ENCODE data around the gene LRCH3.
"Not testable (repeated sequence)": the region's sequence is repeated elsewhere in the genome, so short reads cannot be mapped to it uniquely, and the experiment has no call there.

The LRCH3 gene

DNA sequence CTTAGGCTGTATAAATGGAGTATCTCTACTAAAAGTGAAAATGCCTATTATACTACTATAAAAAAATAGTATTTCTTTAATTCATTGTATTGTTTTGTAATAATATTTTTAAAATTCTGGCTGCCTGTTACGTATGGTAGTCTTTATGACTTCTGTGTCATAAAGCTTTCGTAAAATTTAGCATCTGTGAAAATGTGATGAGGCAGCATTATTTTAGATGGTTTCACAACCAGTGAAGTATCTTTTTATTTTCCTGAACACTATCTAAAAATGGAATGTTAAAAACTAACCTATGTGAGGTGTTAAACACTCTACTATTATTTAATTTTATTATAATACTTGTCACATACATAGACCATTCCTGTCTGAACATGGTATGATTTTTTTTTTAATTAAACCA, 46.2 kb downstream of the LRCH3 start:
- no peak for DNase-seq

DNA sequence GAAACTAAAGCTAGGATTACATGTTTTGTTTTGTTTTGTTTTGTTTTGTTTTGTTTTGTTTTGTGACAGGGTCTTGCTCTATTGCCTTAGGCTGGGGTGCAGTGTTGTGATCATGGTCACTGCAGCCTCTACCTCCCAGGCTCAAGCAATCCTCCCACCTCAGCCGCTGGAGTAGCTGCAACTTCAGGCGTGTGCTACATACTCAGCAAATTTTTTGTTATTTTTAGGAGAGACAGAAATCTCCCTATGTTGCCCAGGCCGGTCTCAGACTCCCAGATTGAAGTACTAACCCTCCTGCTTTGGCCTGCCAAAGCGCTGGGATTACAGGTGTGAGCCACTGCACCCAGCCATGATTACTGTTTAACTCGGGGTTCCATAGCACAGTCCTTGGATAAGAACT, 50.7 kb downstream of the LRCH3 start:
- no peak for DNase-seq

DNA sequence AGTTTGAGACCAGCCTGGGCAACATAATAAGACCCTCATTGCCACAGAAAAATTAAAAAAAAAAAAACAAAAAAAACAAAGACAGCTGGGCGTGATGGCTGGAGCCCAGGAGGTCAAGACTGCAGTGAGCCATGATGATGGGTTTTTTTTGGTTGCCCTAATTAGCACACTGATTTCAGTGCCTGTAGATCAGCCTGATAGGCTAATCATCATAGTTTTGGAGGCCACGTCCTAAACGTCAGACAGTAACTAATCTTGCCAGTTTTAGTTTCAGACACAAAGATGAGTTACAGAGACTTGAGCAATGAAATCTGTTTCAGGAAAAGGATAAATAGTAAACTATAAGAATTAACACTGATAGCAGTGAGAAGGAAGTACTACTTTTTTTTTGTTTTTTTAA, 55.4 kb downstream of the LRCH3 start:
- no peak for DNase-seq

DNA sequence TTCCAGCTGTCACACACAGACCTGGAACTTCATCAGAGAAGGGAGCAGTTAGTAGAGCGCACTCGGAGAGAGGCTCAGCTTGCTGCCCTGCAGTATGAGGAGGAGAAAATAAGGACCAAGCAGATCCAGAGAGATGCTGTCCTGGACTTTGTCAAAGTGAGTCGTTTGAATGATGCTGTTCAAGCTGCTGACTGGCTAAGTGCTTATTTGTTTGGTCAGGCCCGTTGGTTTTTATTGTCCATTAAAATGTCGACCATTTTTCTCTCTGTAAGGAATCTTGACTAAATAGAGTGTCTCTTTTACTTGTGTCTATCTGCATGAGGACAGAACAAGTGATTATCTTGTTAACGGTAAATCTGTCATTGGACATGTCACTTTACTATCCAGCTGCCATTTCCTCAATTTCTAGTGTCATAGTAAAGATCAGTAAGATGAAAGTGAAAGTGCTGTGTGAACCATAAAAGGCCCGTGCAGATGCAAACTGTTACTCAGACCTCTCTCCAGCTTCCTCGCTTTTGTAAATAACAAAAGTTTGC, 56.9 kb downstream of the LRCH3 start:
- no peak for DNase-seq

DNA sequence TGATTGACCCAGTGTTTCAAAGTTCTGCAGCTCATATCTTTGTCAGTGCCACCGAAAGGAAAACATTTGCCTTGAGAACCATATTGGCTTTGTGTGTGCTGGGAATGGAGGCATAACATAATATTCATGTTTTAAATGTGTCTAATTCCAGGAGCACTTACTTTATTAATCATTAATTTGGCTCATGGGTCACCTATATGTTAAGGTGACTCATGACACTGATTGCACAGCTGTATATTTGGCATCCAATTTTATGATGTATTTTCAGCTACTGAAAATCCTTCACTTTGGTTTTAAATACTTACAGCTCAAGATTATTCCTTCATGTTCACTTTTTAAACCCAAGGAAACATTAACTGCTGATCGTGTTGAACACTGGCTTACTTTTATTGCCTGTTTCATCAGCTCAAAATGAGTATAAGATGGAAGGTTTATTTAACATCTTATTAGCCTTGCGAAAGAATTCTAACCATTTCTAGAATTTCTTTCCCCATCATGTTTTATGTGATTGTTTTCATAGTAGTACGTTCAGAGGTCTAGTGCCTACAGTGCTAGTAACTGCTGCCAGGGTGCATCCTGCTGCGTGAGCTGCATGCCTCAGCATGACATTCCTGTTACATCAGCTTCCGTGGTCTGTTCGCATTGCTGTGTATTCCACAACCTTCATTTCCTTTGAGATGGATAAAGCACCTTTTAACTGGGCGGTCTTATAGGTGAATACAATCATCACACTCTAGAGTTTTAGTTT, 63.7 kb downstream of the LRCH3 start:
- no peak for DNase-seq

DNA sequence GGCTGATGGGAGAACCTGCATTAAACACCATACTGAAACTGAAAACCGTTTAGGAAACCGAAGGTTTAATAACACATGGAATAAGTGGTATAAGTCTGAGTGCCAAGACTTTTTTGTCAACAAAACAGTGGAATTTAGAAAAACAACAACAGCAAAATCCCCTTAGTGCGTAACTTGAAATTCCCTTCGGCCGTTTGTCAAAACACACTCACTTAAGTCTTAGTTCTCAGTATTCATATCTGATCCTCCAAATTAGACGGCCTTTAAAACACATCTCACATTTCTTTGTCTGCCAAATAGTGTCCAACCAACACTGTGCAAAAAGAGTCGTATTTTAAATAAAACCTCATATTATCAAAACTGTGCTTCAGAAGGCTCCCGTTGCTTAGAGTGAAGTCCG, 64.5 kb downstream of the LRCH3 start:
- no peak for DNase-seq

DNA sequence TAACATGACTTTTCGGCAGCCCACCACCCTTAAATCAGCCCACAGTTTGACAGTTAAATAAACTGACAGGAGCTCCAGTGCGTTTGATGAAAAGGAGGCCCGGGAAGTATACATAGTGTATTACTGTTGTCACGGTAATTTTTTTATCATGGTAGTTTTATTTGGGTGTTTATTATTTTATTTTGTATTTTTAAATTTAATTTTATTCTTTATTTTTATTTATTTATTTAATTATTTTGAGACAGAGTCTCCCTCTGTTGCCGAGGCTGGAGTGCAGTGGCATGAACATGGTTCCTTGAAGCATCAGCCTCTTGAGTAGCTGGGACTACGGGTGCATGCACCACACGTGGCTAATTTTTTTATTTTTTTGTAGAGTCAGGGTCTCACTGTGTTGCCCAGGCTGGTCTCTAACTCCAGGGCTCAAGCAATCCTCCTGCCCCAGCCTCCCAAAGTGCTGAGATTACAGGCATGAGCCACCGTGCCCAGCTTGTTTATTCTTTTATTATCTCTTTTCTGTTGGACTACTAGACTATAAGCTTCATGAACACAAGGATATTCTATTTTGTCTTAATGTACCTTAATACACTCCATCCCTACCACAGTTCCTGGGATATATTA, 65.3 kb downstream of the LRCH3 start:
- DNase-seq = no peak

DNA sequence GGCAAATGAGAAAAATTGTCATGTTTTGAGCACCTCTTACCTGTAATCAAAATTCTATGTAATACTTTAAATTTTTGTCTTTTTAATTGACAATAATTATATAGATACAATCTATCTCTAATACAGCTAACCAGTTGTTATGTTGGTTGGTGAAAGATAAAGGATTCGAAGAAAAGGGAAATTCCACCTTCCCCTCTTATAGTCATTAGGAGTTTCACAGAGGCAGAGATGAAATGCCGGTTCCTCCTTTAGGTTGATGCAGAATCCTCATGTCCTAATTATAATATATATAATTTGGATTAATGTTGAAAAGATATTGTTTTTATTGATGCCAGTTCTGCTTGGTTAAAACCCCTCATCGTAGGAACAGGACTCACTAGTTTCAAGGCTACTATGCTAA, 67.1 kb downstream of the LRCH3 start:
- DNase-seq = no peak

DNA sequence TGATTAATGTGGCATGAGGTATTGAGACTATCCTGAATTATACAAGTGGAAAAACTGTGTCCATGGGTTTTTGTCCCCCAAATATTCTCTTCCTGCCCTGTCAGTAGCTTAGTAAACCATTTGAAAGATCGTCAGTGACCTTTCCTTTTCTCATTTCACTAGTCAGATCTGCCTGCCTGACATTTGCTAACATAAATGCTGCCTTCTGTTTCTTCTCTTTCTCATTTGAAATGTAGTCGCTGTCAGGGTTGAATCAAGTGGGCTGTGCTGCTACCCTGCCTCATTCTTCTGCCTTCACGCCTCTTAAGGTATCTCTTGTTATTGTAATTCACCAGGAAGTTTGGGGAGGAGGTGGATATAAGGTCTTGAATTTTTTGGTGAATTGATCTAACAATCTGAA, 67.5 kb downstream of the LRCH3 start:
- no peak for DNase-seq

DNA sequence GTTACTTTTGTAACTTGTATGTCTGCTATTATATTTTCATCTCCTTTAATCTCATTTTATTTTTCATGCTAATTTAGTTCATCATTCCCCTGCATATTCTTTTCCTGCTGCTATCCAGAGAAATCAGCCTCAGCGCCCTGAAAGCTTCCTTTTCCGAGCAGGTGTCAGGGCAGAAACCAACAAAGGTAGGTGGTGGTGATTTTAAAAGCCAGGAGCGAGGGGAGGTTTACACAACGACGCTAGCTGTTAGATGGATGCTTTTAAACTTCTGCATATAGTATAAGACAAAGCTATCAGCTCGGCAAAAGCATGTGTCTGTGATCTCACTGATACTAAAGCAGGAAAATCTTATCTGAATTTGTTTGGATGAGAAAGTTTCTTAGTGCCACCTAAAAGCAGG, 75.0 kb downstream of the LRCH3 start:
- no peak for DNase-seq

DNA sequence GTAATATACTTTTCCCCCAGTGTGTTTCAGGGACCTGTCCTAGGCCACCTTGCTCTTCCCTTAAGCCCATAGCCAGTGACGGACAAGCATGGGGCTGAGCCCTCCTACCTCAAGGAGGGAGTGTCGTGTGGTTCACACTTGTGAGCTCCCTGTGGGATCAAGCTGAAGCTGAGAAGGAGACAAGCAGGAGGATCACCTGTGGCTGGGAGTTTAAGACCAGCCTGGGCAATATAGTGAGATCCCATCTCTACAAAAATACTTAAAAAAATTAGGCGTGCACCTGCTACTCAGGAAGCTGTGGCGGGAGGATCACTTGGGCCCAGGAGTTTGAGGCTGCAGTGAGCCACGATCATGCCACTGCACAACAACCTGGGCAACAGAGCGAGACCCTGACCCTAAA, 82.3 kb downstream of the LRCH3 start:
- no peak for DNase-seq

DNA sequence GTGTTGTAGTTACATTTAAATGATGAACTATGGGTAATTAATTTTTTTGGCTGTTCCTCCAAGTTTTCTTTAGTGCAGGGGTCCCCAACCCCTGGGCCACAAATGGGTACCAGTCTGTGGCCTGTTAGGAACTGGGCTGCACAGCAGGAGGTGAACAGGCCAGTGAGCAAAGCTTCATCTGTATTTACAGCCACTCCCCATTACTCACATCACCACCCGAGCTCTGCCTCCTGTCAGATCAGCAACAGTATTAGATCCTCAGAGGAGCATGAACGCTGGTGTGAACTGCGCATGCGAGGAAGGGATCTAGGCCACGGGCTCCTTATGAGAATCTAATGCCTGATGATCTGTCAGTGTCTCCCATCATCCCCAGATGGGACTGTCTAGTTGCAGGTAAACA, 83.0 kb downstream of the LRCH3 start:
- no peak for DNase-seq

DNA sequence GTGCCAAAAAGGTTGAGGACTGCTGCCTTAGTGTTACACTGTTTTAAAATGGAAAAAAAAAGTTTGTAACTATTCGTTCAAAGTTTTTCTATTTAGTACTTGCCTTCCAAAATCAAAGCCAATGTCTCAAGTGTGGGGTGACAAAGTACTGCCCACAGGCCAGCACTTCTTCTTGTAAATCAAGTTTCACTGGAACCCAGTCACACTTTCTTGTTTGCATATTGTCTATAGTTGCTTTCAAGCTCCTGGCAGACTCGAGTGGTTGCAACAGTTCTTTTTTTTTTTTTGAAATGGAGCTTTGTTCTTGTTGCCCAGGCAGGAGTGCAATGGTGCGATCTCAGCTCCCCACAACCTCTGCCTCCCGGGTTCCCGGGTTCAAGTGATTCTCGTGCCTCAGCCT, 83.6 kb downstream of the LRCH3 start:
- DNase-seq = no peak

DNA sequence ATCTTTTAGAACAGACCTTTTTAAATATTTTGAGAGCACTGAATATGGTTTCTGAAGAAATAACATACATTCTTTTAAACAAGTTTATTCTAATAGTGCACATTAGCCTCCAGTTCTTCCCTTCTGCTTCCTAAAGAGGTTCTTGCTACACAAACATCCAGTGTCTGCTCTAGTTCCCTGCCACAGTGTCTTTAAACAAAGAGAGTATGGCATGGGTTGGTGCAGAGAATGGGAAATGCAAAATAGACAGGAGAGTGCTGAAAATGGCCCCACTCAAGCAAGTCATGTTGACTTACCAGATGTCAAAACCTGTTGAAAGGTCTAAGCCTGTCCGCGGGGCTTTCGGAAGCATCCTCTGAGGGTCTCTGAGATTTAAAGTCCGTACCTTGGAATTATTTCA, 86.8 kb downstream of the LRCH3 start:
- no peak for DNase-seq

DNA sequence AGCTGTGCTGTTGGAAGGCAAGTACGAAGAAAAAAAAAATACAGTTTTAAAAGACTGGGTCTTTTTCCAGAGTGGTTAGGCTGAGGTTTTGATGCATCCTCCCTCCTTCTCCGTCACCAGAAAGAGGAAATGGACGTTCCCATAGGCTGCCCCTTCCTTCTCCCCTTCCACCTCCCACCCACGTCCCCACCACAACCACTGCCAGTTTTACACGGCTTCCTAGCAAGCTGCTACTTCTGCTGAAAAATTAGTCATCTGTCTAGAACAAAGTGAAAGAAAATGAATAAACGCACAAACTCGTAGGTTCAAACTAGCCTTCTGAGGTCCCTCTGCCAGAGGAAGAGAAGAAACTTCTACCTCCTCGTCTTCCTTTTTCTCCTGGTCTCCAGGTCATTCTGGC, 87.4 kb downstream of the LRCH3 start:
- no peak for DNase-seq

DNA sequence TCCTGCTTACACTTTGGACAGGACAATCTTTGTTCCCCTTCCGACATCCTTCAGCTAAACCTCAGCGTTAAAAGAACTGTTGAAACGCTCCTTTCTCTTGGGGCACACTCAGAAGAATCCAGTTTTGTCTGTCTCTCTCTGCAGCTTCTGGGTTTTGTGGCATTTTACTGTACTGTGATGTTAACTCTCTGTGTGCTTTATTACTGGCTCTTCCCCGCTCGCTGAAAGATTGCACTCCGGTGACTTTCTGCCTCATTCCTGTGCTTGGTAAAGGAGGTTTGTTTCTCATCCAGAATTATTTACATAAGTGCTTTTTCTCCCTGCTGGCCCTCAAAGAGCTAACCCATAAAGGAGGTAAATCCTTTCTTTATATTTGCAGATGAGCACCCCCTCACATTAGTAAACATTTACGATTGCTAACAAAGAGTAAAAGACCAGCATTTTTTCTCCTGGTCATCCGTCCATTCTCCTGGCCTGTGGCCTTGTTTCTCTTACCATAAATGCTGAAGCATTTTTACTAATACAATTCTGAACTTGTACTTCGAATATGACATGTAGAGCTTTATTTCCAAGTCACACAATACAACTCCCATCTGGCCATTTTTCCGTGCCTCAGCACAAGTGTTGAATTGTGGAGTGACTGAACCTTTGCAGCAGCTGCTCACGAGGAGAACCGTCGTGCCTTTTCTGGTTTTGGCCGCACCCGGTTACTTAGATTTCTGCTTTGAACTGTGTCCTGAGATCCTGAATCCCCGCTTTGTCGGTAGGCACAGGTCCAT, 89.6 kb downstream of the LRCH3 start:
- no peak for DNase-seq

DNA sequence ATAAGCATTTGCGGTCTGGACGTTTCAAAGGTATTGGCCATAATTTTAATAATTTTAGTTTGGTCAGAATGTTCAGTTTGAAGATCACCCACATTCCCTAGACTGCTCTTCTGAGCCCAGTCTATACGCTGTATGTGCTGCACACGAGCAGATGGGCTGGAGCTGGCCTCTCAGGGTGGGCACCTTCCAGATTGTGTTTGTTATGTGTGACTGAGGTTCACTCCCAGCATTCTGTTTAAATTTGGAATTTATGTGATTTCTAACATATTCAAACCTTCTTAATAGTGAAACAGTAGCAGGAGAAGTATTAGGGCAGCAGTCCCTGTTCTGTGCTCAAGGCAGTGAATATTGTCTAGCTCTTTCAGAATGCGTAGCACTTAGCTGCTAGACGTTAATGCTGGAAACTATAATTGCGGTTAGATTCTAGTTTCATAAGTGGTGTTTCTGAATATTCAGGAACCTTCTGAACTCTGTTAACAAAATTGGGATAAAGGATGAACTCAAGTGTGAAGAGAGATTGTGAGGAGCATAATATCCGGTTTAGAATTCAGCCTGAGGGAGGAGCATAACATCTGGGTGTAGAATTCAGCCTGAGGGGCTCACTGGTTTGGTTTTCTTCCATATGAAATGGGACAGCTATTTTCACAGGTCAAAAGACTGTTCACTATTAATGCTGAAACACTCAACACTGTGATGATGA, 90.4 kb downstream of the LRCH3 start:
- DNase-seq = no peak

DNA sequence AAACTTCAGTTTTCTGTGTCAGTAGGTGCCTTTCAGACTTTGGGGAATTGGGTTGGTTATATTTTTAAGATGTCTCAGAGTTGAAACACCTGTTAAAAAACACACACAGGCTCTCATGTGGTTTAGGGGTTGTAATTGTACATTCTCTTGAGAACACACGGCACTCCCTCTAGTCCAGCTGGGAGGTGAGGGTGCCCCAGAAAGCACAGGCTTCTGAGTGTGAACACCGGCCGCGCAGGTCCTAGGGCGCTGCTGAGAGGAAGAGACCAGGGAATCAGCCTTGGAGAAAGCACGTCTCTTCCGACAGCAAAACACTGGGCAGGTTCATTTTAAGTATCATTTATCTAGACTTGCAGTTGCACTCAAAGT, 90.9 kb downstream of the LRCH3 start:
- no peak for DNase-seq

DNA sequence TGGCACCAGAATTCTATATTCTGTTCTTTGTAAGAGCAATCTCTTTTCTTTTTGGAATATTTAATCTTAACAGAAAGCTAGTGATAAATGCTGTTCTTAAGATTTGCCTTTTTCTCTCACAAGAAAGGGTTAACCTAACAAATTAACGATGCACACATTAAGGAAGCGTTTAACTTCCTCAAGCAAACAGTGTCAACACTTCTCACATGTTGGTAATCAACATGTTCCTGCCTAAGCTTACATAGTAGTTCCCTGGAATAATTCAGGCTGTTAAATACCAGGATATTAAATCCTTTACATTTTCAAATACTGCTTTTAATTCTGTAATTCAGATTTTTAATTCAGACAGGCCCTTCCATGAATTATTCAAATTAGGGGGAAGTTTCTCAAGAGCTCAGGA, 91.5 kb downstream of the LRCH3 start:
- DNase-seq = no peak

DNA sequence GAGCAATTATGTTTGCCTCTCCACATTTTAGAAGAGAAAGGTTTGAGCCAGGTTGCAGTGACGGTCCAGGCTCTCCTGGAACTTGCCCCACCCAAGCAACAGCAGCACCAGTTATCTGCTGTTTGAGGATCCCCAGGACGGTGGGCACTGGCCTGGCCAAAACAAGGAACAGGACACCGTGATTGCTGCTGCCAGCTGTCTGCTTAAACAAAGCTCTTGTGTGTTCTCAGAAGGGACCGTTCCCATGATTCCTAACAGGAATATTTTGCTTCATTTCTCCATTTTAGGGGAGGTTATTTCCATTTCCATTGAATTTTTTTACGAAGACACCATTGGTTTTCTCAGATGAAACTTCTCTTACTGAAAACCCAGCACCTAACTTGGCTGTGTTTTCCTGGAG, 92.5 kb downstream of the LRCH3 start:
- DNase-seq = no peak

DNA sequence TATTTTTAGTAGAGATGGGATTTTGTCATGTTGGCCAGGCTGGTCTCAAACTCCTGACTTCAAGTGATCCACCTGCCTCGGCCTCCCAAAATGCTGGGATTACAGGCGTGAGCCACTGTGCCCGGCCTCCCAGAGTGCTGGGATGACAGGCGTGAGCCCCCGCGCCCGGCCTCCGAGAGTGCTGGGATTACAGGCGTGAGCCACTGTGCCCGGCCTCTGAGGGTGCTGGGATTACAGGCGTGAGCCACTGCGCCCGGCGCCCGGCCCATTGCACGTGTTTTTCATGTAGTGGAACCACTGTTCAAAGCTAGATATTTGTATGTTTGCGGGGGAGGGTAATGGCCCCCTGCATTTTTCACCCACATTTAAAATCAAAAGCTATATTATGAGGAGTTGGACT, 93.3 kb downstream of the LRCH3 start:
- DNase-seq = not testable (repeated sequence)

DNA sequence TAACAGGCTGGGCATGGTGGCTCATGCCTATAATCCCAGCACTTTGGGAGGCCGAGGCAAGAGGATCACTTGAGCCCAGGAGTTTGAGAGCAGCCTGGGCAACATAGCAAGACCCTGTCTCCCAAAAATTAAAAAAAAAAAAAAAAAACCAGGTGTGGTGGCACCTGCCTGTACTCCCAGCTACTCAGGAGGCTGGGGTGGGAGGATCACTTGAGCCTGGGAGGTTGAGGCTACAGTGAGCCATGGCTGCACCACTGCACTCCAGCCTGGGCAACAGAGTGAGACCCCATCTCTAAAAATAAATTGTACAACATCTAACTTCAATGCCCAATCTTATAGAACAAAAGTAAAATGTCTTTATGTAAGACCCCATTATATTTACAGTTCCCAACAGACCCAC, 95.0 kb downstream of the LRCH3 start:
- DNase-seq = not testable (repeated sequence)

DNA sequence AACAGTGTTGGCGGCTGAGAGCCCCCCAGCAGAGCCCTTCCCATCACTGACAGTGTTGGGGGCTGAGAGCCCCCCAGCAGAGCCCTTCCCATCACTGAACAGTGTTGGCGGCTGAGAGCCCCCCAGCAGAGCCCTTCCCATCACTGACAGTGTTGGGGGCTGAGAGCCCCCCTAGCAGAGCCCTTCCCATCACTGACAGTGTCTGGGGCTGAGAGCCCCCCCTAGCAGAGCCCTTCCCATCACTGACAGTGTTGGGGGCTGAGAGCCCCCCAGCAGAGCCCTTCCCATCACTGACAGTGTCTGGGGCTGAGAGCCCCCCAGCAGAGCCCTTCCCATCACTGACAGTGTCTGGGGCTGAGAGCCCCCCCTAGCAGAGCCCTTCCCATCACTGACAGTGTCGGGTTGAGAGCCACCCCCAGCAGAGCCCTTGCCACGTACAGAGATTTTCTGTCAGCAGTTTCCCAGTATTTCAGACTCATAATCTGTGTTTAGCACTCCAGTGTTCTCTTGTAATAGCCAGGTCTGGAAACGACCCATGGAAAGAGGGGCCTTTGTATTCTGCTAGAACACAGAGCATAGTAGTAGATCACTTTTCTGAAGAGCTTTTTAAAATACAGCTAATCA, 96.5 kb downstream of the LRCH3 start:
- DNase-seq = not testable (repeated sequence)
